Bronchial smooth muscle cell (primary cell): ENCODE data around the gene LY6G5C. TPM values are rescaled to one million over a fixed set of nuclear protein-coding genes. Genes with fewer than 3 reads are reported as not detected.

ENCODE experiments used
- total RNA-seq: library from RNA; depleted of rRNA; stranded (reverse); fragments of >200 nt; gene quantifications from 2 replicates; pipeline ENCODE4 v1.2.1, GENCODE V29; 2014

Gene LY6G5C
- total RNA-seq = 0.09 and 0.63 TPM in 2 replicates

DNA sequence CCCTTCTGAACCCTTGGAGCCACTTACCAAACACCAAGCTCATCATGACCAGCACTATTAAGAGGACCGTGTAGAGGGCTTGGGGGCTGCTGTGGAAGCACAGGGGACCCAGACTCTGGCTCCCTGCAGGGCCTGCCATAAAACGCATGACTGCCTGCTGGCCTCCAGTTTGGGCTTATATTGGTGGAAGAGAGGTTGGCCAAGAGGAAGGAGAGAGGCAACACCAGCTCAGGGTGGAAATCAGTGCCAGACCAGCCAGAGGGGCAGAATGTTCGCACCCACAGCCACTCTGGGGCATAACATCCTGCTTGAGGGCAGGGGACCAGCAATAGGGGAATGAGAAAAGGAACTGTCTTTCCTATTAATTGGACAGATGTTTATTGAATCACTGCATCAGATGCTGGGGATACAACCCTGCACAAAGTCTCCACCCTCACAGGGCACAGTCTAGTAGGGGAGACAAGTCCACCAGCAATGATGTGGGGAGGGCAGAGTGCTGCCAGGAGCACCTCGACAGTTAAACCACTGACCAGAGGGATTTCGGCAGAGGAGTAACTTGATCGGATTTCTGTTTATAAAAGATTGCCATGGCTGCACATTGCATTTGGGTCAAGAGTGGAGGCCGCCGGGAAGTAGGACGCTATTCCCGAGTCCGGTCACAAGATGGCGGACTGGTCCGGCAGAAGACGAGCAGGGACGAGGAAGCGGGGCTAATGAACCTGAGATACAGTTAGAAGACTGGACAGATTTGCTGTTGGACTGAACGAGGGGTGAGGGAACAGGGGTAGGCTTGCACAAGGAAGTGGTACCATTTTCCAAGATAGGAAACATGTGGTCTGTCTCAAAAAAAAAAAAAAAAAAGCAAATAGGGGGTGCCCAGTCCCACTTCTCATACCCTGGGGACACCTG, at the start of gene LY6G5C:
TSS of gene LY6G5C (minus strand) at position 842 of the 909 bp plus-strand sequence. CDS start at position 148, 694 bp downstream.

DNA sequence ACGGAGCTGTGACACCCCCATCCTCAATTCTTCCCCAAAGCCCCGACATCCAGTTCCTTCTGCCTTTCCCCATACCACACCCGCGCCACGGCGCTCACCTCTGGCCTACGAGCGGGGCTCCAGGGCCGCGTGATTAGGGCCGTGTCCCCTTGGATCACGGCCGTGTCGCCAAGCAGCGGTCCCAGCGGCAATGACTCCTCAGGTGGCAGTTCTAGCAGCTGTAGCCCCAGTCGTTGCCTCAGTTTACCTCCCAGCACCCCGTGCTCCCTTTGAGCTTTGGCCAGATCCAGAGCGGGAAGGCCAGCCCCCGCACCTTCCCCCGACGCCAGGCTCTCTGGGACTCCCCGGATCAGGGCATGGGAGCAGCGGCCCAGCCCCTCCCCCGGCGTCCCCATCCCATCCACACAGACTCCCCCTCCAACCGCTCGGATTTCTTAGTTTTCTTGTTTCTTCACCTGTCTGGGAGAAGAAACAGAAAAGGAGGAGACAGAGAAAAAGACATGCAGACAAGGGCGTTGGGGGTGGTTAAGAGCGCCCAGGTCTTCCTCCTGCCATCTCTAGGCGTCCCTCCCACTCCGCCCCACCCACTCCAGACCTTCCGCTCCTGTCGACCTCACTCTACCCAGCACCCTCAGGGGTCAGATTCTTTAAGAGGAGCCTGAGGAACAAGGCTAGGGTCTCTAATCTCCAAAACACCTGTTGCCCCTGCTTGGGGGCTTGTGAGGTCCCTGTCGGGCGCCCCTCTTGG, 48.1 kb upstream of the LY6G5C start, which contains the start of gene DDAH2:
TSS of gene DDAH2 (minus strand) at position 533 of the 748 bp plus-strand sequence. CDS start at position 395, 138 bp downstream.

DNA sequence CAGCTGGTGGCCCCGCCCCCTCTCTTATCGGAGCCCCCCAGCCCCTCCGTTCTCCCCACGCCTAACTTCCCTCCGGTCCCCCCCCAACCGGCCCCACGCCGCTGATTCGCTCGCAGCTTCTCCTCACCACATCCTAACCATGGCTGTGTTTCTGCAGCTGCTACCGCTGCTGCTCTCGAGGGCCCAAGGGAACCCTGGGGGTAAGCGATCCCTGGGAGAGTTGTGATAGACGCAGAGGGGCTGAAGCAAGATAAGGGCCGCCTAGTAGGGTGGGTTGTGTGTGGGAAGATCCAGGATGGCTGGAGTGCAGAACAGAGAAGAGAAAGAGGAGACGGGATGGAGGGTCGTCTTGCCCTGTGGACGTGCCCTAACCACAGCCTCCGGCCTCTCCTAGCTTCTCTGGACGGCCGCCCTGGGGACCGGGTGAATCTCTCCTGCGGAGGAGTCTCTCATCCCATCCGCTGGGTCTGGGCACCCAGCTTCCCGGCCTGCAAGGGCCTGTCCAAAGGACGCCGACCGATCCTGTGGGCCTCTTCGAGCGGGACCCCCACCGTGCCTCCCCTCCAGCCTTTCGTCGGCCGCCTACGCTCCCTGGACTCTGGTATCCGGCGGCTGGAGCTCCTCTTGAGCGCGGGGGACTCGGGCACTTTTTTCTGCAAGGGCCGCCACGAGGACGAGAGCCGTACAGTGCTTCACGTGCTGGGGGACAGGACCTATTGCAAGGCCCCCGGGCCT, 42.5 kb upstream of the LY6G5C start, which contains the start of gene MPIG6B:
TSS of gene MPIG6B (plus strand) at position 129 of the 735 bp plus-strand sequence. CDS start at position 140, 11 bp downstream.

GRCh38 chr6:31721351-31722020, 40.6 kb upstream of the LY6G5C start, which contains the start of gene LY6G6C:
LY6G6C (minus strand) TSS chr6:31721746; CDS start chr6:31721679, 67 bp downstream.

DNA sequence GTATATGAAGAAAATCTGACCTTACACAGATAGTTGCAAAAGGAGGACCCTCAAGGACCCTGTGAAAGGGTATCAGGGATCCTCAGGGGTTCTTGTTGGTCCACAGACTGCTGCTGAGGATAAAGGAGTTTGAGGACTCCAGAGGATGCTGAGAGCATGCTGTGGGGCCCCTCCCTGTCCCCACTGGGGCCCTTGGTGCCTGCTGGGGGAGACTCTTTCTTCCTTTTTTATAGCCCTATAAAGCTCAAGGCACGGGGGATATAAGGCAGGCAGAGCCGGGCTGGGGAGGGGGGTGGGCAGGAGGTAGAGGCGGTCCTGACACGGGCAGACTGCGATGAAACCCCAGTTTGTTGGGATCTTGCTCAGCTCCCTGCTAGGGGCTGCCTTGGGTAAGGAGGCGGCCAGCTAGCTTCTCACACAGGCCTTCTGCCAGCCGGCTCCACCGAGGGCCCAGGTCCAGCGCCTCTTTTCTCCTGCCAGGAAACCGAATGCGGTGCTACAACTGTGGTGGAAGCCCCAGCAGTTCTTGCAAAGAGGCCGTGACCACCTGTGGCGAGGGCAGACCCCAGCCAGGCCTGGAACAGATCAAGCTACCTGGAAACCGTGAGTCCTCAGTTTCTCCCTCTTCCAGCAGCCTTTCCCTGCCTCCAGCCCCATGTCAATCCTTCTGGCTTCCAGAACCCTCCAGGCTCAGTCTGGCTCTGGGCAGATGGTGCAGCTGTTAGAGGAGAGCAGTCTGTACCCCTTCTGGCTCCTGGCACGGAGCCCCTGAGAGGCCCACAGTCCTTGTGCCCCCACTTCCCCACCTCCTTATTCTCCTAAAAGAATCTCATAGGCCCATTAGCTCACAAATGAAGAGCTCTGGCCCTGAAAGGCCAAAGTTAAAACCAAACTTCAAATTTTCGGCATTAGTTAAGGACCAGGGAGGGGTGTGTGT, 34.4 kb upstream of the LY6G5C start, which contains the start of gene LY6G6D:
TSS of gene LY6G6D (plus strand) at position 327 of the 937 bp plus-strand sequence. CDS start at position 335, 8 bp downstream.

GRCh38 chr6:31706599-31706998, 25.7 kb upstream of the LY6G5C start, which contains the start of gene LY6G6F:
LY6G6F (plus strand) TSS chr6:31706866; CDS start chr6:31706907, 41 bp downstream.

GRCh38 chr6:31702819-31703716, 22.2 kb upstream of the LY6G5C start, which contains the start of gene ABHD16A:
ABHD16A (minus strand) TSS chr6:31703324; CDS start chr6:31703281, 43 bp downstream.

DNA sequence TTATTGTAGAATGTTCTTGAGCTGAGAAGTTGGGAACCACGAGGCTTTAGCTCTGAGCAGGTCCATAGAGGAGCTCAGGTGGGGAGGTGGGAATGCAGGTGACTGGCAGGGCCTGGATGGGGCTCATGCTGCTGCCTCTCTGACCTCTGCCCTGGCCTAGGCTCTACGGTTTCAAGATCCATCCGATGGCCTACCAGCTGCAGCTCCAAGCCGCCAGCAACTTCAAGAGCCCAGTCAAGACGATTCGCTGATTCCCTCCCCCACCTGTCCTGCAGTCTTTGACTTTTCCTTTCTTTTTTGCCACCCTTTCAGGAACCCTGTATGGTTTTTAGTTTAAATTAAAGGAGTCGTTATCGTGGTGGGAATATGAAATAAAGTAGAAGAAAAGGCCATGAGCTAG, 11.2 kb downstream of the LY6G5C start, which contains the start of gene LY6G5B:
TSS of gene LY6G5B (plus strand) at position 301 of the 400 bp plus-strand sequence. CDS start 975 bp downstream, outside the sequence.

GRCh38 chr6:31665501-31666336, 15.1 kb downstream of the LY6G5C start, which contains the start of gene CSNK2B:
CSNK2B (plus strand) TSS chr6:31666080; CDS start chr6:31666832, 752 bp downstream.

GRCh38 chr6:31664790-31665500, 15.9 kb downstream of the LY6G5C start, which contains the start of gene GPANK1:
GPANK1 (minus strand) TSS chr6:31664997; CDS start chr6:31664478, 519 bp downstream.

DNA sequence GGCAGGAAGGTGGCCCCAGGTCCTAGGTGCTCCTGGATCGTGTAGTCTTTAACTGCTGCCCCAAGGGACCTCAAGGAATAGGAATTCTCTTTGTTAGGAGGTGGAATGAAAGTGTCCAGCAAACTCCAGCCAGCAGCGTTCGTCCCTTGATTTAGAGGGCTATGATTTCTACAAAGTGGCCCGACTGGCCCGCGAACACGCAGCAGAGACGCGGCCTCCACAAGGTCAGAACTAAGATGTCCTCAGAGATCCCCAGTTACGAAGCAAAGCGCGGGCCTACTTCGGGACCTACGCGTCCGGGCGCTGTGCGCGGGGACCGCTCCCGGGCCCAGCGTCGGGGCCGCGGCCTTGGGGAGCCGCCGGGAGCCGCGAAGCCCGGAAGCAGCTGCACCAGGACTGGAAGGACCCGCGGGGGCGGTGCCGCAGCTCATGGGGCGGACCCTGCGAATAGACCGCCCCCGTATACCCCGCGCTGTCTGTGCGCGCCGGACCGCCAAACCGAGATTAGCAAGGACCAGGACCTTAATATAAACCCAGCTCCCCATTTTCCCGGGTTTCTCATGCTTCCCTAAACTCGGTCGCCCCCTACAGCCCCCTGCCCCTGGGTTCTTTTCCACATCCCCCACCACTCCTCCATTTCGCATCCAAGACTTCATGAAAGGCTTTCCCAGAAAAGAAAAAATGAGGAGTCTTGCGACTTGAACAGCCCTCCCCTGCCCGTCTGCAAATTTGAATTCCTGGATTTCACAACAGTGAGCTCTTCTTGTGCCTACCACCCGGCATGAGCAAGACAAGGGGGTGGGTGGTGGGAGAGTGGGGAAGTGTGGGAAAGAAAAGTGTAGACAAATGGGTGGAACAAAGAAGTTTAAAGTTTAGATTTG, 20.2 kb downstream of the LY6G5C start, which contains the start of gene C6orf47:
TSS of gene C6orf47 (minus strand) at position 398 of the 881 bp plus-strand sequence. CDS start 831 bp downstream, outside the sequence.

DNA sequence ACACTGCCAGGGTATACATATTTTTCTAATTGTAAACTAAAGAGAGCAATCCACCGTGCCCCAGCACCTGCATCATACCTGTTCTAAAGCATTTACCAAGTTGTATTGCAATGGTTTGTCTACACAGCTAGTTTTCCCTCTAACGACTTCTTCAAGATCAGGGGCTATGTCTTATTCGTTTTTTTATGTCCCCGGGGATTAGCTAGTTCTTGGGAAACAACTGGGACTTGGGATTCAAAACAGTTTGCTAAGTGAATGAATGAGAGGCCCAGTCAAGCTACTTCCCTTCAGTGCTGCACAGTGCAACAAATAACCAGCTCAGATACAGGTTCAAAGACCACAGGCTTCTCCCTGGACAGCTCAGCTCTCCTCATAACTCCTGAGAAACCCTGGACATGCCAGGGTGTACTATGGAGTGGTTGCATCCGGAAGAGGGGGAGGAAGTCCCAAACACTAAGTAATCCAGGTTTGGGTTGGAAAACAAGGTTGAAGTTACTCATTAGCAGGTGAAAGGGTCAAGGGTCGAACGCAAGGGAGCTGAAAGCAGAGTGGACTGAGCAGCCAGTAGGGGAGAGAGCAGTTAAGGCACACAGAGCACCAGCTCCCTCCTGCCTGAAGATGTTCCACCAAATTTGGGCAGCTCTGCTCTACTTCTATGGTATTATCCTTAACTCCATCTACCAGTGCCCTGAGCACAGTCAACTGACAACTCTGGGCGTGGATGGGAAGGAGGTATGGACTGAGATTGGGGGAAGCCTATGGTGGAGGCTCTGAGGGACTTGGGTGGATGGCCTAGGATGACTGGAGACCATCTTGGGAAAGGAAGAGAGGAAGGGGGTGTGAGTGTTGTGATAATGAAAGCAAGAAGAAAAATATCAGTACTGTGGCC, 25.3 kb downstream of the LY6G5C start, which contains the start of gene APOM:
TSS of gene APOM (plus strand) at position 546 of the 889 bp plus-strand sequence. CDS start at position 619, 73 bp downstream.

